ENCODE measurements around the gene LANCL3. TPM values are rescaled to one million over a fixed set of nuclear protein-coding genes. Genes with fewer than 3 reads are reported as not detected.

The LANCL3 gene
- total and polyA plus RNA-seq, 2 experiments from 2014 or later = 0.28 to 0.87 TPM

DNA sequence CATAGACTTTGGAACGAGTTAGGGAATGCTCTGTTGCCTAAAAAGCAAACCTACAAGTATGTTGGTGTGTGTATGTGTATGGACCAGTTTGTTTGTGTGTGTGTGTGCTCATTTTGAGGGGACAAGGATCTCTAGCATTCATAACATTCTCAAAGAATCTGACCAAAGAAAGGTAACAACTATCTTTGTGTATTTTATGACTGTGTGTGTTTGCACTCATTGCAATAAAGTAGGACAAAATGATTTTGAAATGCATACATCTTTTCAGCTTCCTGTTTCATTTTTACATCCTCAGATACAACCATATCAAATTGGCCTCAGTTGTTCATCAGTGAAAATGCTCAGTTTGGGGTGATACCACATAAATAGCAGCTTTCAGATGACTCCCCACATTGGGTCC lies 105.8 kb downstream of the LANCL3 start:
- TF ChIP-seq EZH2phosphoT487 (IDR thresholded peaks at IDR 0.05; ENCODE audit: low read depth, severe bottlenecking, unreplicated experiment) (no peak), EZH2 (IDR thresholded peaks at IDR 0.05; ENCODE audit: borderline replicate concordance) (no peak)
- TF ChIP-seq, protein P1, sequence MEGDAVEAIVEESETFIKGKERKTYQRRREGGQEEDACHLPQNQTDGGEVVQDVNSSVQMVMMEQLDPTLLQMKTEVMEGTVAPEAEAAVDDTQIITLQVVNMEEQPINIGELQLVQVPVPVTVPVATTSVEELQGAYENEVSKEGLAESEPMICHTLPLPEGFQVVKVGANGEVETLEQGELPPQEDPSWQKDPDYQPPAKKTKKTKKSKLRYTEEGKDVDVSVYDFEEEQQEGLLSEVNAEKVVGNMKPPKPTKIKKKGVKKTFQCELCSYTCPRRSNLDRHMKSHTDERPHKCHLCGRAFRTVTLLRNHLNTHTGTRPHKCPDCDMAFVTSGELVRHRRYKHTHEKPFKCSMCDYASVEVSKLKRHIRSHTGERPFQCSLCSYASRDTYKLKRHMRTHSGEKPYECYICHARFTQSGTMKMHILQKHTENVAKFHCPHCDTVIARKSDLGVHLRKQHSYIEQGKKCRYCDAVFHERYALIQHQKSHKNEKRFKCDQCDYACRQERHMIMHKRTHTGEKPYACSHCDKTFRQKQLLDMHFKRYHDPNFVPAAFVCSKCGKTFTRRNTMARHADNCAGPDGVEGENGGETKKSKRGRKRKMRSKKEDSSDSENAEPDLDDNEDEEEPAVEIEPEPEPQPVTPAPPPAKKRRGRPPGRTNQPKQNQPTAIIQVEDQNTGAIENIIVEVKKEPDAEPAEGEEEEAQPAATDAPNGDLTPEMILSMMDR (IDR thresholded peaks at IDR 0.05; ENCODE audit: poor library complexity) = no peak
- DNase-seq (ENCODE audit: low spot score) = no peak
- no peaks in the 10 kb centered on the region for H3K4me1 ChIP-seq (ENCODE audit: insufficient read depth)
- H3K36me3 ChIP-seq (replicated peaks; ENCODE audit: insufficient read depth, low read depth) = no peaks in the 10 kb centered on the region
- H3K4me2 ChIP-seq = no peak overlapping the region
- H3K9me3 ChIP-seq (ENCODE audit: low read depth) = no peaks in the 10 kb centered on the region
- H4K20me1 ChIP-seq (ENCODE audit: insufficient read depth, poor library complexity, severe bottlenecking) = no peaks in the 10 kb centered on the region
- H3K79me2 ChIP-seq = no peaks in the 10 kb centered on the region
- whole genome bisulfite sequencing (ENCODE audit: low lambda C conversion rate, missing lambda C conversion rate) = 31% methylated on average over 1 of the region's 1 CpG
- H3K9me2 ChIP-seq (replicated peaks; ENCODE audit: insufficient read depth) = no peaks in the 10 kb centered on the region
- H3K4me3 ChIP-seq = no peak overlapping the region
- H3K27ac ChIP-seq = no peak overlapping the region
- H2AFZ ChIP-seq = no peak overlapping the region
- H3K27me3 ChIP-seq = no peaks in the 10 kb centered on the region

DNA sequence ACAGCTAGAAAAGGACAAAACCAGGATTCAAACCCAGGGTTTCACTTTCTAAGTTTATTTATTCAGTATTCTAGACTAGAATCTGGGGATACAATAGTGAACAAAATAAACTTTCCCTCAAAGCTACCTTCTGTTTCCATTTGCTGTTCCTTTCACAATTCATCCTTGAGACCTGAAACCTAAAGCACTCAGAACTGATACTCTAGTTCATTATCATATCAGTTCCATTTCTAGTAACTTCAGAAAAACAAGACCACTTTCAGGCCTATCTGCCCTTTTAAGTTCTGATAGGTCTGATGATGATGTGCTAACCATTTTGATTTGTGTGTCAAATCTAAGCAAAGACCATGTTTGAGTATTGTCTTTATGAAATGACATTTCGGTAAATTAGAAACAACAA lies 106.3 kb downstream of the LANCL3 start:
- WGBS (ENCODE audit: low lambda C conversion rate, missing lambda C conversion rate) = 77% methylated on average over 1 of the region's 1 CpG
- Histone ChIP-seq H2AFZ (no peak overlapping the region), H3K4me1 (ENCODE audit: insufficient read depth) (no peaks in the 10 kb centered on the region), H4K20me1 (ENCODE audit: insufficient read depth, poor library complexity, severe bottlenecking) (no peaks in the 10 kb centered on the region), H3K36me3 (replicated peaks; ENCODE audit: insufficient read depth, low read depth) (no peaks in the 10 kb centered on the region), H3K9me2 (replicated peaks; ENCODE audit: insufficient read depth) (no peaks in the 10 kb centered on the region), H3K27ac (no peak overlapping the region), H3K9me3 (ENCODE audit: low read depth) (no peaks in the 10 kb centered on the region), H3K79me2 (no peaks in the 10 kb centered on the region), H3K4me3 (no peak overlapping the region), H3K27me3 (no peaks in the 10 kb centered on the region), H3K4me2 (no peak overlapping the region)
- DNase-seq (ENCODE audit: low spot score) = no peak
- TF ChIP-seq, protein P1 (IDR thresholded peaks at IDR 0.05; ENCODE audit: poor library complexity) = no peak
- TF ChIP-seq EZH2phosphoT487 (IDR thresholded peaks at IDR 0.05; ENCODE audit: low read depth, severe bottlenecking, unreplicated experiment) (no peak), EZH2 (IDR thresholded peaks at IDR 0.05; ENCODE audit: borderline replicate concordance) (no peak)

DNA sequence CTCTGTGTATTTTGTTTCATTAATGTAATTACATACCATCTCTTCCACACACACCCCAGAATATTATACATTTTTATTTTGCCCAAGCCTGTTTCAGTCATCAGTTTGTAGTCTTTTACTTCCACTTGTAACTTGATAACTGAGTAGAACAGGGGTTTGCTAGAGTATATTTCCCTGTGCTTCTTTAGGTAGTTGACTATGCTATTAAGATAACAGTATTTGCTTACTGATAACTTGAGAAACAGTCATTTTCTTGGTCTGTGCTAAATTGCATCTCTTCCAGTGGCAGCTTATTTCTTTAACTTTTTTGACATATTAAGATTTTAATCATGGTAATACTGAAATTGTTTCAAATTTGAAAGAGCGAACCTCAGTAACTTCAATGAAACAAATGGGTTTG lies 107.1 kb downstream of the LANCL3 start:
- Histone ChIP-seq H3K36me3 (replicated peaks; ENCODE audit: insufficient read depth, low read depth) (no peaks in the 10 kb centered on the region), H3K4me1 (ENCODE audit: insufficient read depth) (no peaks in the 10 kb centered on the region), H3K27me3 (no peaks in the 10 kb centered on the region), H3K9me2 (replicated peaks; ENCODE audit: insufficient read depth) (no peaks in the 10 kb centered on the region), H3K4me2 (no peak overlapping the region), H4K20me1 (ENCODE audit: insufficient read depth, poor library complexity, severe bottlenecking) (no peaks in the 10 kb centered on the region), H3K9me3 (ENCODE audit: low read depth) (no peaks in the 10 kb centered on the region), H3K79me2 (no peaks in the 10 kb centered on the region), H3K4me3 (no peak overlapping the region), H3K27ac (no peak overlapping the region), H2AFZ (no peak overlapping the region)
- DNase-seq (ENCODE audit: low spot score) = no peak
- no peak for TF ChIP-seq EZH2phosphoT487 (IDR thresholded peaks at IDR 0.05; ENCODE audit: low read depth, severe bottlenecking, unreplicated experiment)
- no peak for TF ChIP-seq EZH2 (IDR thresholded peaks at IDR 0.05; ENCODE audit: borderline replicate concordance)
- TF ChIP-seq, protein P1 (IDR thresholded peaks at IDR 0.05; ENCODE audit: poor library complexity) = no peak
- WGBS (ENCODE audit: low lambda C conversion rate, missing lambda C conversion rate) = 71% methylated on average over 1 of the region's 1 CpG

DNA sequence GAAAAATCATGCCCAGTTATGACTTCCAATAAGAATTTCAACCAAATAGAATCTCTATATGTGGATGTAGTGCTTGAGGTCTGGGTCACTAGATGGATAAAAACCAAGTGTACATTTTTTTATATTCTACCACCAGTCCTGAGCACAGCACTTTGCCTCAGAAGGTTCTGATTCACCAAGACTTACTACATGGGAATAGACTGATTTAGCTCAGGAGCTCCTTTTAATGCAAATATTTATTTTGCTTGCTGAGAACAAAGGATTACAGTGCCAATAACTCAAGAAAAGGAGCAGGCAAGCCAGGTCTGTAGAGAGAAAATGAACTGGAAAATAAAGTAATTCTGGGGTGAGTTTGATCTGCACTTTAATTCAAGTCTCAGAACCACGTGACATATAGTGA lies 107.8 kb downstream of the LANCL3 start:
- WGBS (ENCODE audit: low lambda C conversion rate, missing lambda C conversion rate) = 45% methylated on average over 1 of the region's 1 CpG
- no peak overlapping the region for H3K27ac ChIP-seq

More for the DNA sequence above, 107.8 kb downstream of the LANCL3 start:
- no peaks in the 10 kb centered on the region for H4K20me1 ChIP-seq (ENCODE audit: insufficient read depth, poor library complexity, severe bottlenecking)
- H3K4me2 ChIP-seq = no peak overlapping the region
- TF ChIP-seq EZH2phosphoT487 (IDR thresholded peaks at IDR 0.05; ENCODE audit: low read depth, severe bottlenecking, unreplicated experiment) (no peak), EZH2 (IDR thresholded peaks at IDR 0.05; ENCODE audit: borderline replicate concordance) (no peak)
- TF ChIP-seq, protein P1 (IDR thresholded peaks at IDR 0.05; ENCODE audit: poor library complexity) = no peak
- H3K4me3 ChIP-seq = no peak overlapping the region
- no peaks in the 10 kb centered on the region for H3K9me3 ChIP-seq (ENCODE audit: low read depth)
- H2AFZ ChIP-seq = no peak overlapping the region
- H3K9me2 ChIP-seq (replicated peaks; ENCODE audit: insufficient read depth) = no peaks in the 10 kb centered on the region
- no peaks in the 10 kb centered on the region for H3K4me1 ChIP-seq (ENCODE audit: insufficient read depth)
- H3K79me2 ChIP-seq = no peaks in the 10 kb centered on the region
- H3K36me3 ChIP-seq (replicated peaks; ENCODE audit: insufficient read depth, low read depth) = no peaks in the 10 kb centered on the region
- DNase-seq (ENCODE audit: low spot score) = no peak
- H3K27me3 ChIP-seq = no peaks in the 10 kb centered on the region

Data from hepatocyte (in vitro differentiated cells).